Measurements from ENCODE around the gene TNPO3. TPM values are rescaled to one million over a fixed set of nuclear protein-coding genes. Genes with fewer than 3 reads are reported as not detected.
"Not testable (repeated sequence)": the region's sequence is repeated elsewhere in the genome, so short reads cannot be mapped to it uniquely, and the experiment has no call there.

The TNPO3 gene
- total RNA-seq, 1 experiment from 2014 or later, result 82.3 TPM

DNA sequence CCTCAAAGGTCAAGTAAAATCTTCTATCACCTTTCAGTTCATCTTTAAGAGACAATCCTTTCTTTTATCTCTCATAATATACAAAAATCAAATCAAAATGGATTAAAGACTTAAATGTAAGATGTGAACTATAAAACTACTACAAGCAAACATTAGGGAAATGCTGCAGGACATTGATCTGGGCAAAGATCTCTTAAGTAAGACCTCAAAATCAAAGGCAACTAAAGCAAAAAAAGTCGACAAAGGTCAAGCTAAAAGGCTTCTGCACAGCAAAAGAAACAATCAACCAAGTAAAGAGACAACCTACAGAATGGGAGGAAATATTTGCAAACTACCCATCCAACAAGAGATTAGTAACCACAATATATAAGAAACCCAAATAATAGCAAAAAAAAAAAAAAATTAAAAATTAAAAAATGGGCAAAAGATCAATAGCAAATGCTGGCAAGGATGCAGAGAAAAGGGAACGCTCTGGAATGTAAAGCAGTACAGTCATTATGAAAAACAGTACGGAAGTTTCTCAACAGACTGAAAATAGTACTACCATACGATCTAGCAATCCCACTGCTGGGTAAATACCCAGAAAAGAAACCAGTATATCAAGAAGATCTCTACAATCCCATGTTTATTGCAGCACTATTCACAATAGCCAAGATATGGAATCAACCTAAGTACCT, 41.7 kb downstream of the TNPO3 start:
- Histone ChIP-seq H3K27ac (no peak overlapping the region), H3K9me3 (replicated peaks) (no peaks in the 10 kb centered on the region), H3K36me3 (peaks cover 50% of the 10 kb centered on the region), H3K4me1 (no peaks in the 10 kb centered on the region), H3K27me3 (no peaks in the 10 kb centered on the region), H3K4me3 (no peak overlapping the region)
- no peak for DNase-seq

DNA sequence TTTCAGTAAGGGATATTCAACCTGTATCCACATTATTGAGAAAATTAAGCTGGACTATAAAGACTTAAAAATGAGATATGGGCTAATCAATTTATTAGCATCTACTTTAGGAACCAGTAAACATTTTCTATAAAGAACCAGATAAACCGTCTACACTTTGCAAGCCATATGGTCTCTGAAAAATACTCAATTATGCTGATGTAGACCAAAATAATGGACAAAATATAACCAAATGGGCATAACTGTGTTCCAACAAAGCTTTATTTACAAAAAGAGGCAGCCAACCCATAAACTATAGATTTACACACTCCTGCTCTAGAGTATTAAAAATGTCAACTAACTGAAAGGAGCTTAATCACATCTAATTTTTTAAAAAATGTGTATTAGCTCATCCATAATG, 42.3 kb downstream of the TNPO3 start:
- no peak overlapping the region for H3K27ac ChIP-seq
- H3K4me3 ChIP-seq, result no peak overlapping the region
- H3K4me1 ChIP-seq, result no peaks in the 10 kb centered on the region
- no peak for DNase-seq
- no peaks in the 10 kb centered on the region for H3K27me3 ChIP-seq
- H3K9me3 ChIP-seq (replicated peaks), result no peaks in the 10 kb centered on the region
- peaks cover 48% of the 10 kb centered on the region for H3K36me3 ChIP-seq

DNA sequence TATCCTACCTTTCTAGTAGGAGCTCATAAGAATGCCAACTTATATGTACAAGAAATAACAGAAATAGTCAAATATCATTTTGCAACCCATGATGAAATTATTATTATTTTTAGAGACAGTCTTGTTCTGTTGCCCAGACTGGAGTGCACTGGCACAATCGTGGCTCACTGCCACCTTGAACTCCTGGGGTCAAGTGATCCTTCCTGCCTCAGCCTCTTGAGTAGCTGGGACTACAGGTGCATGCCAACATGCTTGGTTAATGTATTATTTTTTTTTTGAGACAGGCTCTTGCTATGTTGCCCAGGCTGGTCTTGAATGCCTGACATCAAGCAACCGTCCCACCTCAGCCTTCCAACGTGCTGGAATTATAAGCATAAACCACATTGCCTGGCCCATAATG, 44.8 kb downstream of the TNPO3 start:
- H3K4me3 ChIP-seq, result no peak overlapping the region
- no peaks in the 10 kb centered on the region for H3K4me1 ChIP-seq
- H3K36me3 ChIP-seq, result peaks cover 32% of the 10 kb centered on the region
- no peak overlapping the region for H3K27ac ChIP-seq
- no peaks in the 10 kb centered on the region for H3K27me3 ChIP-seq
- no peaks in the 10 kb centered on the region for H3K9me3 ChIP-seq (replicated peaks)
- no peak for DNase-seq

DNA sequence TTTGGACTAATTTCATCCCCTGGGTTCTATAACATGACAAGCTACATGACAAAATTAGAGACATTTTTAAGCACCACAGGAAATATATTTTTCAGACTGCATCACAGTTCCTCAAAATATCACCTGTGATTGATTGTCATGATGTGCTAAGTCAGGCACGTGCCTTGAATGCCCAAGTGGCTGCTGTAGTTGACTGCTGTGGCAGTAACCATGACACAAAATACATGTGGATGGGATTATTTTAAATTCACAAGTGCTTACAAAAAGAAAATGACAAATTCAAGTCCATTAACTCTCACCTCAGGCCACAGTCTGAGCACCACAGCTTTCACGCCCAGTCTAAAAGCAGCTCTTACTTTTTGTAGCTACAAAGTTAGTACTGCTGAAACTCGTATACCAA, 45.5 kb downstream of the TNPO3 start:
- Histone ChIP-seq H3K36me3 (peaks cover 26% of the 10 kb centered on the region), H3K27ac (no peak overlapping the region), H3K27me3 (no peaks in the 10 kb centered on the region), H3K9me3 (replicated peaks) (no peaks in the 10 kb centered on the region), H3K4me1 (no peaks in the 10 kb centered on the region), H3K4me3 (no peak overlapping the region)
- no peak for DNase-seq

DNA sequence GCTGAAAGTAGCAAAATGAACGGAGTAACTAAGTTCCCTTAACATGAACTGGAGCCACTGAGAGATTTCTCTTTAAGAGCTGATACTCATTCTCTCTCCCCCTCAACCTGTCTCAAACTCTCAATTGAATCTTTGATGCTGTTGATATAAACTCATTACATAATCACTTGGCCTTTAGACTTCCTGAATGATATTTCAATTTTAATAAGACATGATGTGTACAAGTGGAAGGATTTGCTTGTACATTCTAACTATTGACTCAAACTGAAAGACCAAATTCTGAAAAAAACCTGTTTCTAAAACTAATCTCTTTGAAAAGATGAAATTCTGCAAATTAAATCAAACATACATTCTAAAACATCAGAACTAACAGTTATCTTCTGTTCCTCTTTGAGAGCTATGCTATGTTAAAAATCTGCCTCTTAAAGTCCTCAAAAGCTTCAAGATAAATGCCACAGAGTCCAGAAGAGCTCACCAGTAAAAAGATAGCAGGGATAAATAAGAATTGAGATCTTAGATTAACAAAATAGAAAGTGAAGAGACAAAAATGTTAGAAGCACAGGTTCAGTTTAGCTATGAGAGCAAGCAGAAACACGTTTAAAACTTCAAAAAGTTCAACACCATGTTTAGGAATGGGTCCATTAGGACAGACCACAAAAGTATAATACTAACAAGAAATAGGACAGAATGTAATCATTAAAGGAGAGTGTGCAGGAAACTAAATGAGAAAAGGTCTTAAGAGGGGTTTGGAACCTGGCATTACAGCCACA, 46.1 kb downstream of the TNPO3 start:
- peaks cover 23% of the 10 kb centered on the region for H3K36me3 ChIP-seq
- no peak overlapping the region for H3K4me3 ChIP-seq
- H3K27me3 ChIP-seq, result no peaks in the 10 kb centered on the region
- no peak for DNase-seq
- H3K4me1 ChIP-seq, result no peaks in the 10 kb centered on the region
- no peak overlapping the region for H3K27ac ChIP-seq
- H3K9me3 ChIP-seq (replicated peaks), result no peaks in the 10 kb centered on the region

DNA sequence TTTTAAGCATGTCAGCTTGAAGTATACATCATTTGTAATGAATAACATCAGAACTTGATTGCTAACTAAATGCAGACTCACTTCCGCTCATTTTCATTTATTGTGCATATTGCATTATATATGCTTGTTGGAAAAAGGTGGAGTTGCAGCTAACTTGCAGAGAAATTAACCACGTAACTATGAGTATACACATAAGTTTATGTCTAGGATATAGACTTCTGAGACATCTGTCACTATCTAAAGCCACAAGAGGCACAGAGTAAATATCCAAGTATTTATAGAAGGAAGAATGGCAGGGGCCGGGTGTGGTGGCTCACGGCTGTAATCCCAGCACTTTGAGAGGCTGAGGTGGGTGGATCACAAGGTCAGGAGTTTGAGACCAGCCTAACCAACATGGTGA, 47.3 kb downstream of the TNPO3 start:
- Histone ChIP-seq H3K4me3 (no peak overlapping the region), H3K27me3 (no peaks in the 10 kb centered on the region), H3K36me3 (peaks cover 17% of the 10 kb centered on the region), H3K9me3 (replicated peaks) (no peaks in the 10 kb centered on the region), H3K4me1 (no peaks in the 10 kb centered on the region), H3K27ac (no peak overlapping the region)
- DNase-seq, result no peak

DNA sequence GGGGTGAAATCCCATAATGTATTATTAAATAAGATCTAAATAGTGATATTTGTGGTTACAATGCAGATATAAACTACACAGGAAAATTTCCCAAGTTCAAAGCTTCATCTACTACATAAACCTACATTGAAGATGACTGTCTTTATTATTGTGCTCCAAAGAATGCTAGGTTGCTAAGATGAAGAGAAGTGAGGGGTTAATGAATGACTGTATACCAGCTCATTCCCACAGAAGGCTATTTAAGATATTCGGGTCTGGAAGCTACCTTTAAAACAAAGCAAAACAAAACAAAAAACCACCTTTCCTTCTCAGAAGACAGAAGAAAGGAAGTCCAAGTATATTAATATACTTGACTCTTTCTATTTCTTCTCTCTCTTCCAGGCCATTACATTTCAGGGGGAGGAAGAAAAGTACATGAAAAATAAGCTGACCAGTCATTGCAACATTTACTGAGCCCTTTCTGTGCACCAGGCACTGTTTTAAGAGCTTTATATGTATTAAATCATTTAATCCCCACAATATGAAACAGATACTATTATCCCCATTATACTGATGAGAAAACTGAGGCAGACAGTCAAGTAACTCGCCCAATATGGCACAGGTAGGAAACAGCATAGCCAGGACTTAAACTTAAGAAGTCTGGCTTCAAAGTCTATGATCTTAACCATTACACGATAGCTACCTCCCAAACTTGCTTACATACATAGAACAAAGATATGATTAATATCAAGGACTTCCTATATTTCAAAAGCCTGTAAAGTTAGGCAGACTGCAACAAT, 48.1 kb downstream of the TNPO3 start:
- H3K4me1 ChIP-seq, result no peaks in the 10 kb centered on the region
- H3K9me3 ChIP-seq (replicated peaks), result no peaks in the 10 kb centered on the region
- no peak overlapping the region for H3K4me3 ChIP-seq
- DNase-seq, result no peak
- no peaks in the 10 kb centered on the region for H3K27me3 ChIP-seq
- no peak overlapping the region for H3K27ac ChIP-seq
- H3K36me3 ChIP-seq, result peaks cover 23% of the 10 kb centered on the region

DNA sequence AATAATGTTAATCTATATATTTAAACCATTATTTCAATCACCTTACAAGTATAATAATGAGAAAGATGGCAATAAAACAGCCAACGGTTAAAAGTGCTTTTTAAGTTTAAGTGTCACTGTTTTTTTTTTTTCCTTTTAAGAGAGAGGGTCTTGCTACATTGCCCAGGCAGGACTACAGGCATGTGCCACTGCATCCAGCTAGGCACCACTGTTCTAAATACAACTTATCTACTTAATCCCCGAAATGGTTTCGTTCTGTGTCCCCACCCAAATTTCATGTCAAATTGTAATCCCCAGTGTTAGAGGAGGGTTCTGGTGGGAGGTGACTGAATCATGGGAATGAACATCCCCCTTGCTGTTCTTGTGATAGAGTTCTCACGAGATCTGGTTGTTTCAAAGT, 49.7 kb downstream of the TNPO3 start:
- Histone ChIP-seq H3K27ac (no peak overlapping the region), H3K9me3 (replicated peaks) (no peaks in the 10 kb centered on the region), H3K27me3 (no peaks in the 10 kb centered on the region), H3K36me3 (peaks cover 25% of the 10 kb centered on the region), H3K4me1 (no peaks in the 10 kb centered on the region), H3K4me3 (no peak overlapping the region)
- no peak for DNase-seq

DNA sequence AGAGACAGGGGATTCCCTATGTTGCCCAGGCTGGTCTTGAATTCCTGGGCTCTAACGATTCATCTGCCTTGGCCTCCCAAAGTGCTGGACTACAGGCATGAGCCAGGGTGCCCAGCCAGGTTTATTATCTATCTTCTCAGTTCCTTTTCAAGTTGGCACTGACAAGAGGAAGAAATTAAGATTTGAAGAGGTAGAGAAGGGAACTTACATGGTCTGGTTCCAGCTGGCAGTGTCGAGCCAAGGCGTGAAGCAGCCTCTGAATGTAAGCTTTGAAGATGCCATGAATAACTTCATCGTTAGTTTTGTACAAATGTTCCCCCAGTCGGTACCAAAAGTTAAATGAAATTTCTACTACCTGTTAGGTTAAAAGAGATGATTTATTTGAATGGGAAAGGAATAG, 57.7 kb downstream of the TNPO3 start:
- no peaks in the 10 kb centered on the region for H3K27me3 ChIP-seq
- no peak overlapping the region for H3K4me3 ChIP-seq
- peaks cover 55% of the 10 kb centered on the region for H3K36me3 ChIP-seq
- no peaks in the 10 kb centered on the region for H3K9me3 ChIP-seq (replicated peaks)
- no peaks in the 10 kb centered on the region for H3K4me1 ChIP-seq
- DNase-seq, result no peak
- no peak overlapping the region for H3K27ac ChIP-seq

DNA sequence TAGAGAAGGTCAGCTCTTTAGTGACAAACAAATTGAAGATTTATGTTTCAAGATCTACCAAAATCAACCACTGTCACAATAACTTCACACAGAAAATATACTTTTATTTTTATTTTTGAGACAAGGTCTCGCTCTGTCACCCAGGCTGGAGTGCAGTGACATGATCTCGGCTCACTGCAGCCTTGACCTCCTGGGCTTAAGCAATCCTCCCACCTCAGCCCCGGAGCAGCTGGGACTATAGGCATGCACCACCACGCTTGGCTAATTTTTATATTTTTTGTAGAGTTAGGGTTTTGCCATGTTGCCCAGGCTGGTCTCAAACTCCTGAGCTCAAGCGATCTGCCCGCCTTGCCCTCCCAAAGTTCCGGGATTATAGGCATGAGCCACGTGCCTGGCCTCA, 60.4 kb downstream of the TNPO3 start:
- H3K9me3 ChIP-seq (replicated peaks); H3K27me3 ChIP-seq; H3K4me1 ChIP-seq; DNase-seq; H3K4me3 ChIP-seq; H3K27ac ChIP-seq: not testable (repeated sequence)
- peaks cover 49% of the 10 kb centered on the region for H3K36me3 ChIP-seq

DNA sequence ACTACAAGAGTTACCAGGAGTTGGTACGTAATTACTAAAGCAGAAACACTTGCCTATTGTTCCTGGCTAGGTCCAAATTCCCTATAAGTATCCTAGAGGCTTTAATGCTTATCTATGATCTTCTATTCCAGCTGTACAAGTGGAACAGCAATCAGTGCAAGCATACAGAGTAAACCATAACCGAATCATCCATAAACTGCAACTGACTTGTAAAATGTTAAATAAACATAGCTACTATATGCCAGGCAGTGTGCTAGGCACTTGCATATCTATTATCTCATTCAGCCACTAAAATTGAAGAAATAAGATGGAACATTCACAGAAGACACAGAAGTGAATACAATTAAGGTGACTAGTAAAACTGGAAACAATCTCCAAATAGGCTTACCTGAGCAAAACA, 61.5 kb downstream of the TNPO3 start:
- H3K27ac ChIP-seq, result no peak overlapping the region
- H3K36me3 ChIP-seq, result peaks cover 49% of the 10 kb centered on the region
- no peaks in the 10 kb centered on the region for H3K4me1 ChIP-seq
- DNase-seq, result no peak
- H3K4me3 ChIP-seq, result no peak overlapping the region
- no peaks in the 10 kb centered on the region for H3K27me3 ChIP-seq
- H3K9me3 ChIP-seq (replicated peaks), result no peaks in the 10 kb centered on the region

DNA sequence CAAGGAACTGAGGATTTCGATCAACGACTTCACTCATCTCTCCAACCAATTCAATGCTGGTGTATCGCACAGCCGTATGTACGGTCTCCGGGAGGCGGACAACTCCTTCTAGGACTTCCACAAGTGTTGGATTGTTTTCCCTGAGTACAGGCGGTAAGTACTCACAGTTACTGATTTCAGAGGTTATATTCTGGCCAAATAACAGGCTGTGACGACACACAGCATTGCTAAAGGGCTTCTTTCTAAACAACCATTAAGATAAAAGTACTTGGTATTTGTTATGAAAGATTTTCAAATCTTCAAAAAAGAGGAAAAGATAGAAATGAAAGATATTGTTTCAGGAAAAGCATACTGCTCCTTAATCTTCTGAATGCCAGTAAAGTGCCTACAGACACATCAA, 65.0 kb downstream of the TNPO3 start:
- Histone ChIP-seq H3K9me3 (replicated peaks) (no peaks in the 10 kb centered on the region), H3K36me3 (peaks cover 52% of the 10 kb centered on the region), H3K4me3 (no peak overlapping the region), H3K27me3 (no peaks in the 10 kb centered on the region), H3K4me1 (no peaks in the 10 kb centered on the region), H3K27ac (no peak overlapping the region)
- no peak for DNase-seq

DNA sequence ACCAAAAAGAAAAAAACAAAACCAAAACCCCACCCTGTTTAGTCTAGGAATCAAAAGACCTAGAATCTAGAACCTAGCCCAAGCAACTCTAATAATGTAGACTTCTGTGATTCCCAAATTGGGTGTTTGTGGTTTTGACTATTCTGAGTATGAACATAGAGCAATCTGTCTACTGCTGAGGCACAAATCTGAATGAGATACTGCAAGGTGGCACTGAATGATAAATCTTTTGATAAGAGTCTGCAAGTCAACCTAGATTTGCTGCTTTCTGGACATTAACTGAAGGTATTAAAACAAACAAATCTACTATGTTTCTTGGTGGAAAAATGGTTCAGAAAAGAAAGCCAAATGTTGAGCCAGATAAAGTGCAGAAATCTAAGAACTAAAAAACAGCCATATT, 66.5 kb downstream of the TNPO3 start:
- no peaks in the 10 kb centered on the region for H3K9me3 ChIP-seq (replicated peaks)
- no peak overlapping the region for H3K27ac ChIP-seq
- H3K4me1 ChIP-seq, result no peaks in the 10 kb centered on the region
- H3K36me3 ChIP-seq, result peaks cover 55% of the 10 kb centered on the region
- no peak overlapping the region for H3K4me3 ChIP-seq
- DNase-seq, result no peak
- no peaks in the 10 kb centered on the region for H3K27me3 ChIP-seq

DNA sequence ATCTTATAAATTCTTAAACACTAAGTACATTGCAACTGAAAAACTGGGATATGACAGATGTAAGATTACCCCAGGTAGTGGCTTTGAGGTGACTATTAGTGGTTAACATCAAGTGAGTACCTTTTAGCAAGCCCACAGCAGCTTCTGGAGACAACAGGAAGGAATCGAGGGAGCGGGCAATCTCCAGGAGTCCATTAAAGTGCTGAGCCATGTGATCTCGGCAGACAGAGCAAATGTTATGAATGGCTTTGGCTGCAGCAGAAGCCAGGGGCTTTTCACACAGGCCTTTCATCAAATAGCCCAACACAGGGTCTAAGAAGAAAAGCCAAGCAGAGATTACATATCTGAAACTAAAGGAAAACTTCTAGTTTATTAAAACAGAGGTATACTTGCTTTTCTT, 68.3 kb downstream of the TNPO3 start:
- no peaks in the 10 kb centered on the region for H3K27me3 ChIP-seq
- H3K9me3 ChIP-seq (replicated peaks), result no peaks in the 10 kb centered on the region
- H3K36me3 ChIP-seq, result peaks cover 52% of the 10 kb centered on the region
- H3K4me3 ChIP-seq, result no peak overlapping the region
- no peak overlapping the region for H3K27ac ChIP-seq
- no peaks in the 10 kb centered on the region for H3K4me1 ChIP-seq
- no peak for DNase-seq

DNA sequence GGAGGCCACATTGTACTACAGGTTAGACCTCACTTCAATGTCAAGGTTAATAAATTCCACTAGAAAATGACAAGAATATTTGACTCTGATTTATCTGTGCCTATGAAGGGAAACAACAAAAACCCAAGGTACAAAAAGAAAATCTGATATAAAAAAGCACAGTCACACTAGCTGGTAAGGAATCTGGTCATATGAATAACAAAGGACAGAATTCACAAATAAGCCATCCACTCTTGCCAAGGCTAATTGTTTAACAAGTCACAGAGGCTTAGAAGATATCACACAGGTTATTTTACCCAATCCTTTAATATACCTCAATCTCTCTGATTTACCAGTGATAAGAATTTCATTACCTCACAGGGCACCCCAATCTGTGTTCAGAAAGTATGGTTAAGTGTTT, 69.3 kb downstream of the TNPO3 start:
- DNase-seq, result no peak
- no peaks in the 10 kb centered on the region for H3K4me1 ChIP-seq
- no peaks in the 10 kb centered on the region for H3K9me3 ChIP-seq (replicated peaks)
- no peaks in the 10 kb centered on the region for H3K27me3 ChIP-seq
- H3K4me3 ChIP-seq, result no peak overlapping the region
- H3K27ac ChIP-seq, result no peak overlapping the region
- H3K36me3 ChIP-seq, result peaks cover 60% of the 10 kb centered on the region

Data from SJCRH30 (cell line).